ENCODE data around the gene GDE1. TPM values are rescaled to one million over a fixed set of nuclear protein-coding genes. Genes with fewer than 3 reads are reported as not detected.

The GDE1 gene
- total and polyA plus RNA-seq, 8 donors, result 63.9 to 111 (median 82.4) TPM

DNA sequence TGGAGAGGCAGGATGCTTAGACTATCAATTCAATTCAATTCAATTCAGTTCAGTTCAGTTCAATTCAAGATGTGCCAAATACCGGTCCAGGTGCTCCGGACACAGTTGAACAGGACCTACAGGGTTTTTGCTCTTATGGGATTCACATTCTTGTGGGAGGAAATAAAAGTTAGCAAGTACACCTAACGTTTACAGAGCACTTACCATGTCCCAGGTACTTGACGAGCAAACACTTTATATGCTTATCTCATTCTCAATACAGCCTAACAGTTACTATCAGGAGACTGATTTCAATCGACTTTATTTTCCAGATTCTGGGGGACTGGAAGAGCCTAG is 467 bp upstream of the GDE1 start:
- H3K9me3 ChIP-seq, result no peaks in the 10 kb centered on the region
- intact Hi-C loops (cut with DNase I), result no loop called here
- peaks cover 30 to 61% of the 10 kb centered on the region in 2 donors for H3K4me1 ChIP-seq
- DNase-seq (peak in 1 of 4 donors; percentile 42), ATAC-seq (peak; percentile 48)
- H3K27me3 ChIP-seq, result no peaks in the 10 kb centered on the region
- H3K36me3 ChIP-seq, result no peaks in the 10 kb centered on the region
- peak overlapping the region in 1 of 2 donors; percentile 98 for H3K4me3 ChIP-seq
- TF ChIP-seq, protein P1, sequence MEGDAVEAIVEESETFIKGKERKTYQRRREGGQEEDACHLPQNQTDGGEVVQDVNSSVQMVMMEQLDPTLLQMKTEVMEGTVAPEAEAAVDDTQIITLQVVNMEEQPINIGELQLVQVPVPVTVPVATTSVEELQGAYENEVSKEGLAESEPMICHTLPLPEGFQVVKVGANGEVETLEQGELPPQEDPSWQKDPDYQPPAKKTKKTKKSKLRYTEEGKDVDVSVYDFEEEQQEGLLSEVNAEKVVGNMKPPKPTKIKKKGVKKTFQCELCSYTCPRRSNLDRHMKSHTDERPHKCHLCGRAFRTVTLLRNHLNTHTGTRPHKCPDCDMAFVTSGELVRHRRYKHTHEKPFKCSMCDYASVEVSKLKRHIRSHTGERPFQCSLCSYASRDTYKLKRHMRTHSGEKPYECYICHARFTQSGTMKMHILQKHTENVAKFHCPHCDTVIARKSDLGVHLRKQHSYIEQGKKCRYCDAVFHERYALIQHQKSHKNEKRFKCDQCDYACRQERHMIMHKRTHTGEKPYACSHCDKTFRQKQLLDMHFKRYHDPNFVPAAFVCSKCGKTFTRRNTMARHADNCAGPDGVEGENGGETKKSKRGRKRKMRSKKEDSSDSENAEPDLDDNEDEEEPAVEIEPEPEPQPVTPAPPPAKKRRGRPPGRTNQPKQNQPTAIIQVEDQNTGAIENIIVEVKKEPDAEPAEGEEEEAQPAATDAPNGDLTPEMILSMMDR (IDR thresholded peaks at IDR 0.05), result no peak
- H3K27ac ChIP-seq, result peak overlapping the region; percentile 93 to 97

DNA sequence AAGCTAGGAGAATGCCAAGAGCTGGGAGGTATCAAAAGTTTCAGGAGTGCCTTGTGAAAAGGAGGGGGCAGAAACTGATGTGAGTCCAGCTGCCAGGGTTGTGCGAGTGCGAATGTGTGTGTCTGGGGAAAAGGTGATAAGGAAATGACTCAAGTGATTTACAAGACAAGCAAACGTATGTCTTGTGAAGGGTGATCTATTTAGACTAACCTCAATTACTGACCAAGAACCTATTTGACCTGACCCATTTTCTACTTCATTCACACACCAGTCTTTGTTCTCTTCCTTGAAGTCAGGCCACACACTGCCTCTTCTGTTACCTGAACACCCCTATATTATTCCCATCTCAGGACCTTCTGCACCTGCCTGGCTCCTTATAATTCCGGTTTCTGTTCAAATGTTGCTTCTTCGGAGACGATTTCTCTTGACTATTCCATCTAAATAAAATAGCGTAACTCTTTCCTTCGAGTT is 1.0 kb downstream of the GDE1 start:
- DNase-seq (peak in 1 of 4 donors; percentile 11), ATAC-seq (peak; percentile 0)
- Histone ChIP-seq H3K36me3 (peaks cover 0 to 9% of the 10 kb centered on the region in 2 donors), H3K27ac (peak overlapping the region; percentile 93 to 97), H3K4me3 (peak overlapping the region; percentile 93 to 98), H3K27me3 (no peaks in the 10 kb centered on the region), H3K4me1 (peaks cover 30 to 72% of the 10 kb centered on the region in 2 donors), H3K9me3 (no peaks in the 10 kb centered on the region)
- TF ChIP-seq, protein P1 (IDR thresholded peaks at IDR 0.05), result no peak
- intact Hi-C loops (cut with DNase I), result no loop called here

- no peaks in the 10 kb centered on the region for H3K9me3 ChIP-seq
- no peak overlapping the region for H3K27ac ChIP-seq
- no peak overlapping the region for H3K4me3 ChIP-seq
- peaks cover 20 to 78% of the 10 kb centered on the region in 2 donors for H3K4me1 ChIP-seq
- H3K36me3 ChIP-seq, result peaks cover 0 to 19% of the 10 kb centered on the region in 2 donors
- no peak for DNase-seq
- TF ChIP-seq, protein P1 (IDR thresholded peaks at IDR 0.05), result no peak
- no peak for ATAC-seq
- no peaks in the 10 kb centered on the region for H3K27me3 ChIP-seq
- intact Hi-C loops (cut with DNase I), result no loop called here
These were observed 3.5 kb downstream of the GDE1 start for GRCh38 chr16:19518388-19518787.

- Histone ChIP-seq H3K36me3 (peaks cover 0 to 19% of the 10 kb centered on the region in 2 donors), H3K4me1 (peaks cover 17 to 75% of the 10 kb centered on the region in 2 donors), H3K27me3 (no peaks in the 10 kb centered on the region), H3K27ac (no peak overlapping the region), H3K9me3 (no peaks in the 10 kb centered on the region), H3K4me3 (no peak overlapping the region)
- ATAC-seq (no peak), DNase-seq (no peak)
- TF ChIP-seq, protein P1 (IDR thresholded peaks at IDR 0.05), result no peak
- intact Hi-C loops (cut with DNase I), result no loop called here
These were observed 4.3 kb downstream of the GDE1 start for GRCh38 chr16:19517424-19518089.

- ATAC-seq (peak; percentile 14), DNase-seq (no peak)
- peaks cover 15 to 73% of the 10 kb centered on the region in 2 donors for H3K4me1 ChIP-seq
- H3K27me3 ChIP-seq, result no peaks in the 10 kb centered on the region
- intact Hi-C loops (cut with DNase I), result no loop called here
- H3K9me3 ChIP-seq, result no peaks in the 10 kb centered on the region
- no peak overlapping the region for H3K4me3 ChIP-seq
- no peak overlapping the region for H3K27ac ChIP-seq
- TF ChIP-seq, protein P1 (IDR thresholded peaks at IDR 0.05), result no peak
- peaks cover 0 to 22% of the 10 kb centered on the region in 2 donors for H3K36me3 ChIP-seq
These were observed 6.1 kb downstream of the GDE1 start for GRCh38 chr16:19515757-19516156.

Data from left lung (tissue), 10 donors.